C4-2B (cell line): ENCODE measurements around the gene DIS3.

ENCODE experiments used
- H3K27ac ChIP-seq: fragments of 450-650 bp; 2 replicates; pipeline ENCODE4 v1.5.1; 2017
- CTCF ChIP-seq: fragments of 450-650 bp; conservative IDR thresholded peaks from 2 replicates; pipeline ENCODE4 v1.5.1; 2017; ENCODE audit warnings: mild to moderate bottlenecking
- ZFX ChIP-seq: fragments of 450-650 bp; IDR thresholded peaks from 2 replicates; pipeline ENCODE4 v1.6.1; 2017

DIS3 gene

GRCh38 chr13:72763411-72763810 is 18.3 kb downstream of the DIS3 start:
- H3K27ac ChIP-seq: no peak overlapping the region
- TF ChIP-seq CTCF: no peak
- no peak for TF ChIP-seq ZFX

GRCh38 chr13:72760189-72760588 is 21.5 kb downstream of the DIS3 start:
- TF ChIP-seq CTCF (no peak), ZFX (no peak)
- no peak overlapping the region for H3K27ac ChIP-seq

- TF ChIP-seq ZFX (no peak), CTCF (no peak)
- H3K27ac ChIP-seq: no peak overlapping the region
Measured at GRCh38 chr13:72757792-72758535, 23.7 kb downstream of the DIS3 start.

- H3K27ac ChIP-seq: no peak overlapping the region
- no peak for TF ChIP-seq ZFX
- TF ChIP-seq CTCF: no peak
Measured at GRCh38 chr13:72754111-72754510, 27.6 kb downstream of the DIS3 start.

GRCh38 chr13:72751220-72751619 is 30.5 kb downstream of the DIS3 start:
- no peak overlapping the region for H3K27ac ChIP-seq
- no peak for TF ChIP-seq CTCF
- no peak for TF ChIP-seq ZFX

GRCh38 chr13:72745260-72745659 is 36.4 kb downstream of the DIS3 start:
- no peak overlapping the region for H3K27ac ChIP-seq
- TF ChIP-seq ZFX (no peak), CTCF (no peak)

- TF ChIP-seq ZFX (no peak), CTCF (no peak)
- no peak overlapping the region for H3K27ac ChIP-seq
Measured at GRCh38 chr13:72740015-72740414, 41.7 kb downstream of the DIS3 start.
